GM18868 (cell line): ENCODE measurements around the gene SLC25A36.
A peak's percentile ranks its signal among the peaks of the same experiment; 100 is the strongest.
"Not testable (repeated sequence)": the region's sequence is repeated elsewhere in the genome, so short reads cannot be mapped to it uniquely, and the experiment has no call there.

ENCODE experiments used
- ATAC-seq: cut with Tn5 transposase; IDR thresholded peaks from one replicate; pipeline ENCODE4 v1.9.1; 2021; ENCODE audit warnings: mild to moderate bottlenecking, moderate library complexity; ENCODE audit not compliant: unreplicated experiment

SLC25A36 gene

DNA sequence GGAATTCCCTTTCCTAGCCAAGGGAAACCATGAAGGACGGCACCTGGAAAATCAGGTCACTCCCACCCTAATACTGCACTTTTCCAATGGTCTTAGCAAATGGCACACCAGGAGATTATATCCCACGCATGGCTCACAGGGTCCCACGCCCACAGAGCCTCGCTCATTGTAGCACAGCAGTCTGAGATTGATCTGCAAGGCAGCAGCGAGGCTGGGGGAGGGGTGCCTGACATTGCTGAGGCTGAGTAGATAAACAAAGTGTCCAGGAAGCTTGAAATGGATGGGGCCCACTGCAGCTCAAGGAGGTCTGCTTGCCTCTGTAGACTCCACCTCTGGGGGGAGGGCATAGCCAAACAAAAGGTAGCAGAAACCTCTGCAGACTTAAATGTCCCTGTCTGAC, 46.2 kb downstream of the SLC25A36 start:
- not testable (repeated sequence) for ATAC-seq

DNA sequence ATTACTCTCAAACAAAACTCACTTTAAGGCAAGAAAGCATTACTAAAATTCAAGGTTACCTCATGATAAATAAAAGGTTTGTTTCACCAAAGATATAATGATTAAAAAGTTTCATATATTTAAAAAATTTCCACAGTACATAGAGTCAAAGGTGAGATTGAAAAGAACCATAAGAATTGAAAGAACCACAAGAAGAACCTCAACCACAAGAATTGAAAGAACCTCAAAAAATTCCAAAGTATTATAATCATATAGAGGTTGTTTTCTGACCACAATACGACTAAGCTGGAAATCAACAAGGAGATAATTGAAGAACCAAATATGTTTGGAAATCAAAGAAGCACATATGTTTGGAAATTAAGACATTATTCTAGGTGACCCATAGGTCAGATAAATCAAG, 52.7 kb downstream of the SLC25A36 start:
- no peak for ATAC-seq

DNA sequence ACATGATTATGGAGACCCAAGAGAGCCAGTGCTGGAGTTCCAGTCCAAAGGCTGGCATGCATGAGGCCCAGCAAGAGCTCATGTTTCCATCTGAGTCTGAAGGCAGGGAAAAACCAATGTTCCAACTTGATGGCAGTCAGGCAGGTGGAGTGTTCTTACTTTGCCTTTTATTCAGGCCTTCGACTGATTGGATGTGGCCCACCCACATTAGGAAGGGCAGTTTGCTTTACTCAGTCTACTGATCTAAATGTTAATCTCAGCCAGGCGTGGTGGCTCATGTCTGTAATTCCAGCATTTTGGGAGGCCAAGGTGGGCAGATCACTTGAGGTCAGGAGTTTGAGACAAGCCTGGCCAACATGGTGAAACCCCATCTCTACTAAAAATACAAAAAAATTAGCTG, 53.2 kb downstream of the SLC25A36 start:
- ATAC-seq = not testable (repeated sequence)

DNA sequence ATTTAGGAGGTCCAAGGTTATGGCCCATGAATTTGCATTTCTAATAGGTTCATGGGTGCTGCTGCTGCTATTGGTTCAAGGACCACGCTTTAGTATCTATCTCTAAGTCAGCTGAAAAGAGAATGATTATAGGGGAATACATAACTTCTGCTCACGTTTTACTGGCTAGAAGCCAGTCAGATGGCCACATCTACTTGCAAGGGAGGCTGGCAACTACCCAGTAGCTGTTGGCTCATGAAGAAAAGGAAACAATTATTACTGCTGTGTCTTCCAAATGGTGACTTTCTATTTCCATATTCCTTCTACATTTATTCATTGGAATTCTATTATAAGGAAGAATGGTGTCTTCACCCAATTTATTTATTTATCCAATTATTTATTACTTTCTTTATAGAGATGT, 54.2 kb downstream of the SLC25A36 start:
- no peak for ATAC-seq

DNA sequence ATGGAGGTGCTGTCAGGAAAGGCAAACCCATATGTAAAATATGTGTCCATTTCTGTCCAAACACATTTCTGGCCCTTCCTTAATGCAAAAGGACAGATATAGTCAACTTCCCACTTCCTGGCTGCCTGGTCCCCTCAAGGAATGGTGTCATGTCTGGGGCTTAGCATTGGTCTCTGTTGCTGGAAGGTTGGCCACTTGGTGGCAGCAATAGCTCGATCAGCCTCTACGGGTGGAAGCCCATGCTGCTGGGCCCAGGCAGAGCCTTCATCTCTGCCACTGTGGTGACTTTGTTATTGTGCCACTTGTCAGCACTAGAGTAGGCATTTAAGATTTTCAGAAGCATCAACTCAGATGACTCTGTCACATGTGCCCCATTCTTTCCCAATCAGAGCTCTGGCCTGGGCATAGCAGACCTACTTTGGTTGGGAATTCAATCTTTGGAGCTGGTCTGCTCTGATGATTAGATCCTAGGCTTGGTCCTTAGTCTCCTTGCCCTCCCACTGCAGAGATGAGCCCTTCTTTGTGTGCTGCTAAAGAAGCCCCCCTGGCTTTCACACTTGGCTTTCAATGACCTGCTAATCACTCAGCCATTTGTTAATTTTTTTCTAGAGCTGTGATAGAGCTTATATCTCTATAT, 58.5 kb downstream of the SLC25A36 start:
- peak; percentile 80 for ATAC-seq

DNA sequence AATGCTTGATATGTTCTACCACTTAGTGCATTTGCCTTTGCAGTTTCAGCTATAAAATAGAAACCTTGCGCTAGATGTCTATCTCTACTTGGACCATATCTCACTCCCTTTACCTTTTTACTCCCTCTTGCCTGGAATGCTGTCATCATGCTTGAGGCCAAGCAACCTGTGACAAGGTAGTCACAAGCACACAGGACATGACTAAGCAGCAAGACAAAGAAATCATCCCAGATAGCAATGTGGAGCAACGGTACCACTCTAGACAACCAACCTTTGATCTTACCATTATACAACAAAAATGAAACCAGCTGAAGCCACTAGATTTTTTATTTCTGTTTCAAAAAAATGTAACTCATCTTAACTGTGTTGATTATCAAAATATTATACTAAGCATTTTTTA, 59.0 kb downstream of the SLC25A36 start:
- no peak for ATAC-seq

DNA sequence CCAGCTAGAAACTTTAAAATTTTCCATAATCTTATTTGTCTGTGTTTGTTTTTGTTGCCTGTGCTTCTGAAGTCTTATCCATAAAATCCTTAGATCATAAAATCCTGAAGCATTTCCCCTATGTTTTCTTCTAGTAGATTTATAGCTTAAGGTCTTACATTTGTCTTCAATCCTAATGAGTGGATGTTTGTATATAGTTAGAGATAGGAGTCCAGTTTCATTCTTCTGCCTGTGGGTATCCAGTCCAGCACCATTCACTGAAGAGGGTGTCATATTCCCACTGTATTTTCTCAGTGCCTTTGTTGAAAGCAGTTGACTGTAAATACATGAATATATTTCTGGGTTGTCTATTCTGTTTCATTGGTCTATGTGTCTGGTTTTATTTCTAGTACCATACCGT, 64.7 kb downstream of the SLC25A36 start:
- ATAC-seq = no peak

DNA sequence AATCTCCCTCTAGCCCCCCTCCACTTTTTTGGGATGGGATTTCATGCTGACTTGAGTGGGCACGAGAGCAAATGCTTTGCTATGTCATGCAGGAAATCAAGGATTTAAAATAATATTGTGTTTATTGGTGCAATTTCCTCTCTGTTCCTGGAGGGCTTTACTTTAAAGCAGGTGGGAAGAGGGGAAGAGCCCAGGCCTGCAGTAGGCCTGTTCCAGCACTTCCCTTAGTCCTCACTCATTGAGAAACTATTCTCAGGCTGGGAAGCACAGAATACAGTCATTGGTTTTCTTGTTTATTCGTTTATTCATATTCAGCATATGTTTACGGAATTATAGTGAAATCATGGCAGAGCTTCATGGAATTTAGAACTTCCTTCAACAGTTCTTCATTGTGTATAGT, 67.9 kb downstream of the SLC25A36 start:
- ATAC-seq = no peak

DNA sequence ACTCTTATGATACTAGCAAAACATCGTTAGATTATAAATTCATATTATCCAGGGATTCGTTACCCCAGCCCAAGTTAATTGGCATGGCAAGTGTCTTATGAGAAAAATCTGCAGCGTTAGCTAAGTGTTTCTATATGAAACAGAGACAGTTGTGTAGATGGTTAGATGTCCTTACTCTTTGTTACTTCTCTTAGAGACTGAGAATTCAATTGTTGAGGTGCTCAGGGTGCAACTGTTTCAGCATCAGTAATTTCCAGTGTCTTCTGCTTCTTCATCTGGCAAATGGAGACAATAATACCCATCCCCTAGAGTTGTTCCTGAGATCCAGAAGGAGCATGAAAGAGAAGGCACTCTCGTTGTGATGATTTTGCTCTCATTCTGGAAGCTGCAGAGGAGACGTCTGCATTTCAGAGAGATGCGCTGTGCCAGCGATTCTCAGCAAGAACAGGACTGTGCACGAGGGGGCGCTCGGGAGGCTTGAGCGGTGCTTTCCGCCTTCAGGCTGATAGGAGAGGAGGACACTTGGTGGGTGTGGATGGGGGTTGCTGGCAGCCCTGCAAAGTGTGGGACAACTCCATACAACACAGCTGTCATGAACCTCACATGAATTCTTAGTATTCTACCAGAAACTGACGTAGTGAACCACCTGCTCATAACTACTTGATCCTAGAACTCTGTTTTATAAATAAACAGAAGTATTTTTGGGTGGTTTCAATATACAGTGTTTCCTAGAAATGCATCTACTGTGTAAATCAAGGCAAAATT, 69.8 kb downstream of the SLC25A36 start:
- ATAC-seq = peak; percentile 95

DNA sequence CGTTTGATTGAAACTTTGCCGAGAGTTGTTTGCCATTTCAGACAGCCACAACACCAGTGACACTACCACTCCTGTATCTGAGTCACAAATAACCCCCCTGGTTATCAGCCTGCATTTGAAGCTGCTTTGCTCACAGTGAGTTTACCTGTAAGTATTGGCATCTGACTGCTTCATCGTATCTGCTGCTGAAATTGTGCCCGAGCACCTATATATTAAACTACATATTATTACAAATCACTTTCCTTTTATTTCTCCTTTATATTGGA, 70.3 kb downstream of the SLC25A36 start:
- ATAC-seq = no peak

DNA sequence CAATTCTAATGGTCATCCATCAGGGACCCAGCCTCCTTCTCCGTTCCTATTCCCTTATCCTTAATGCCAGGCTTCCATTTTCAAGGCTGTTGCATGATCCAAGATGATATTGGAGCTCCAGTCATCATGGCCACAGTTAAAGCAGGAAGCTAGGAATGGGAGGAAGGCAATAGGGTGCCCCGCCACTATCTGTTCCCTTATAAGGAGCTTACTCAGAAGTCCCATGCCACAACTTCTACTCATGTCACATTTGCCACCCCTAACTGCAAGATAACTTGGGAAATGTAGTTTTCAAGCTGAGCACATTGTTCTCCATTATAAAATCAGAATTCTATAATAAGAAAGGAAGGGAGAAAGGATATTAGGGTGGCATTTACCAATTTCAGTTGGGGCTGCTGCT, 70.9 kb downstream of the SLC25A36 start:
- ATAC-seq = no peak

DNA sequence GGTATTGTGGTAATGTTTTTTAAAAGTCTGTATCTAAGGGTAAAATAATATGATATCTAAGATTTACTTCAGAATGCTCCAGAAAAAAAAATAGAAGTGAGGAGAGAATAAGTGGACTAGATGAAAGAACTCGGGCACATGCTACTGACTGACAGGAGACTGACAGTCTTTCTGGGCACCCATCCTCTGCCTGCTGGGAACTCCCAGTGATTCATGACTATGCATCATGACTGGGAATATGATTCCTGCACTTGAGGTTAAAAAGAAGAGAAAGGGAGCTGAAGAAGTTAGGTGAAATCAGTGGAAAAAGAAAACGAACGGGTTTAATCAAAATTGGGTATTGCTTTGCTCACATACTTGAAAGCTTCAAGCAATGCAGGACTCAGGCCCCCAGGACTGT, 73.8 kb downstream of the SLC25A36 start:
- no peak for ATAC-seq

DNA sequence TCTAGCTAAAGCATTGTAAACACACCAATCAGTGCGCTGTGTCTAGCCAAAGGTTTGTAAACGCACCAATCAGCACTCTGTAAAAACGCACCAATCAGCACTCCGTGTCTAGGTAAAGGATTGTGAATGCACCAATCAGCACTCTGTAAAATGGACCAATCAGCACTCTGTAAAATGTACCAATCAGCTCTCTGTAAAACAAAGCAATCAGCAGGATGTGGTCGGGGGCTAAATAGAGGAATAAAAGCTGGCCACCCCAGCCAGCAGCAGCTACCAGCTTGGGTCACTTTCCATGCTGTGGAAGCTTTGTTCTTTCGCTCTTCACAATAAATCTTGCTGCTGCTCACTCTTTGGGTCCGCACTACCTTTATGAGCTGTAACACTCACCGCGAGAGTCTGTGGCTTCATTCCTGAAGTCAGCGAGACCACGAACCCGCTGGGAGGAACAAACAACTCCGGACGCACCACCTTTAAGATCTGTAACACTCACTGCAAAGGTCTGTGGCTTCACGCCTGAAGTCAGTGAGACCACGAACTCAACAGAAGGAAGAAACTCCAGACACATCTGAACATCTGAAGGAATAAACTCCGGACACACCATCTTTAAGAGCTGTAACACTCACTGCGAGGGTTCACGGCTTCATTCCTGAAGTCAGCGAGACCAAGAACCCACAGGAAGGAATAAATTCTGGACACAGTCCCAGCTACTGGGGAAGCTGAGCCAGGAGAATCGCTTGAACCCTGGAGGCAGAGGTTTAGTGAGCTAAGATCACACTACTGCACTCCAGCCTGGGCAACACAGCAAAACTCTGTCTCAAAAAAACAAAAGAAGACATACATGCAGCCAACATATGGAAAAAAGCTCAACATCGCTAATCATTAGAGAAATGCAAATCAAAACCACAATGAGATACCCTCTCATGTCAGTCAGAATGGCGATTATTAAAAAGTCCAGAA, 76.0 kb downstream of the SLC25A36 start:
- not testable (repeated sequence) for ATAC-seq

DNA sequence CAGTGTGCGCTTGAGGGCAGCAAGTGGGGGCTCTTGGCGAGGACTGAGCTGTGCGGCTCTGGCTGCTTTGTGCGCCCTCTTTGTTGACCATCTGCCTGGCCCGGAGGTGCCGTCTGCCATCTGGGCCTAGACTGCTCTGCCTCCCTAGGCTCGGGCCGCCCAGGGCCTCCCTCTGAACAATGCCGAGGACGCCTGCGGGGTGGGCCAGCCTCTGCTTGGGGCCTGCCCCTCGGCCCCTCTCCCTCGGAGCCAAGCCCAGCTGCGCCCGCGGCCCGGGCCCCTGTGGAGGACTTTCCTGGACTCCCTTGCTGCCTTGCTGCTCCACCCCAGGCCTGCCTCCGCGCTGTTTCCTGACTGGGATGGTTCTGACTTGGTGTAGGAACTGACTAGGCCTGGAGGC, 77.6 kb downstream of the SLC25A36 start:
- no peak for ATAC-seq

DNA sequence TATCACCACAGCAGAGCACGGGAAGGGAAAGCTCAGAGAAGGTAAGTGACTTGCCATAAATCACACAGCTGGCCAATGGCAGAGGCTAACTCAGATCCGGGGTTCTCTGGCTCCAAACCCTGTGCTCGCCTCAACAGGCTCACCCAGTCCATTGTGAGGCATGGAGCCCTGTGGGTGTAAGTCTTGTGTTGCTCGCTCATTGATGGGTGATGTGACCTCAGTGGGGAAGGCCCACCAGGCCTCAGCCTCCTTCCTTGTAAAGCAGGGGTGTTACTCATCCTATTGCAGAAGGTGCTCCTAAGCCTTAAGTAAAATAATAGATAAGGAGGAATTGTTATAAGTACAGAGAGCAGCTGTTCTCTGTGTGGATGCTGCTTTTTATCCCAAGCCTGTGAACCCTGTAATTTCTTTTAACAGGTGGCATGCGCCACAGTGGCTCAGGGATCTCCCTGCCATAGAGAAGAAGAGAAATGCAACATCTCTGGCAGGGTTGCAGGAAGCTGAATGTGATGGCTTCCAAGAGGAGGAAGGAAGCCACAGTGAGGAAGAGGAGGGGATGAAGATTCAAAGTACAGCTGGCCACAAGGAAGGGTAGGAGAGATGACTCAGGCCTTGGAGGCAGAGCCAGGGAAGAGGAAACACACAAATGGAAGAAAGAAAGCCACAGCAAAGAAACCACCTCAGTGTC, 78.7 kb downstream of the SLC25A36 start:
- no peak for ATAC-seq

DNA sequence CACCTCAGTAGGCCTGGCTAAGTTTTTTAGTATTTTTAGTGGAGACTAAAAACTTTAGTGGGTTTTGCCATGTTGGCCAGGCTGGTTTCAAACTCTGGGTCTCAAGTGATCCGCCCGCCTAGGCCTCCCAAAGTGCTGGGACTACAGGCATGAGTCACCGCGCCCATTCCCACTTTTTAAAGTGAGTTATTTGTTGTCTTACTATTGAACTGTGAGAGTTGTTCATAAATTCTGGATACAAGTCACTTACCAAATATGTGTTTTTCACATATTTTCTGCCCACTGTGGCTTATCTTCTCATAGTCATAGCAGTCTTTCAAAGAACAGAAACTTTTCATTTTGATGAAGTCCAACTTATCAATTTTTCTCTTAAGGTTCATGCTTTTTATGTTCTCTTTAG, 79.6 kb downstream of the SLC25A36 start:
- no peak for ATAC-seq
